ENCODE measurements around the gene MDM1. TPM values are rescaled to one million over a fixed set of nuclear protein-coding genes. Genes with fewer than 3 reads are reported as not detected.

The MDM1 gene
- total RNA-seq, 1 donor = 23.2 TPM

GRCh38 chr12:68327896-68328295 lies 4.3 kb downstream of the MDM1 start:
- H3K4me3 ChIP-seq (ENCODE audit: low read depth, low read length) = no peak overlapping the region
- TF ChIP-seq CTCF (IDR thresholded peaks at IDR 0.05; ENCODE audit: insufficient read depth, low read length) = no peak
- no peak for DNase-seq (ENCODE audit: low read depth)

GRCh38 chr12:68326716-68327115 lies 5.4 kb downstream of the MDM1 start:
- no peak for DNase-seq (ENCODE audit: low read depth)
- no peak for TF ChIP-seq CTCF (IDR thresholded peaks at IDR 0.05; ENCODE audit: insufficient read depth, low read length)
- no peak overlapping the region for H3K4me3 ChIP-seq (ENCODE audit: low read depth, low read length)

- DNase-seq (ENCODE audit: low read depth) = no peak
- H3K4me3 ChIP-seq (ENCODE audit: low read depth, low read length) = no peak overlapping the region
- TF ChIP-seq CTCF (IDR thresholded peaks at IDR 0.05; ENCODE audit: insufficient read depth, low read length) = no peak
These were observed 6.2 kb downstream of the MDM1 start for GRCh38 chr12:68325966-68326365.

GRCh38 chr12:68324531-68324930 lies 7.6 kb downstream of the MDM1 start:
- H3K4me3 ChIP-seq (ENCODE audit: low read depth, low read length) = no peak overlapping the region
- no peak for DNase-seq (ENCODE audit: low read depth)
- no peak for TF ChIP-seq CTCF (IDR thresholded peaks at IDR 0.05; ENCODE audit: insufficient read depth, low read length)

- no peak overlapping the region for H3K4me3 ChIP-seq (ENCODE audit: low read depth, low read length)
- no peak for TF ChIP-seq CTCF (IDR thresholded peaks at IDR 0.05; ENCODE audit: insufficient read depth, low read length)
- DNase-seq (ENCODE audit: low read depth) = no peak
These were observed 11.0 kb downstream of the MDM1 start for GRCh38 chr12:68321140-68321539.

GRCh38 chr12:68319988-68320623 lies 12.1 kb downstream of the MDM1 start:
- TF ChIP-seq CTCF (IDR thresholded peaks at IDR 0.05; ENCODE audit: insufficient read depth, low read length) = no peak
- H3K4me3 ChIP-seq (ENCODE audit: low read depth, low read length) = peak overlapping the region; percentile 7
- DNase-seq (ENCODE audit: low read depth) = peak; percentile 97

All from fibroblast of the aortic adventitia (primary cell).